Endothelial cell of umbilical vein (primary cell): ENCODE measurements around the gene ARHGAP22. TPM values are rescaled to one million over a fixed set of nuclear protein-coding genes. Genes with fewer than 3 reads are reported as not detected.

Source experiments
- BruUV-seq: library from RNA; stranded (reverse); fragments of 400-500 nt; replicated peaks from 2 replicates; lab custom pipeline; 2021; lab: Mats Ljungman, UMichigan
- CTCF ChIA-PET: fragments of 300-600, 350-600 bp; sonication (Branson Sonifier 250); formaldehyde crosslinking; loops from one replicate; lab custom pipeline; 2021; ENCODE audit warnings: antibody characterized with exemption, inconsistent platforms; lab: Charles Lee
- POLR2A ChIA-PET: fragments of 300-600, 350-600 bp; sonication (Branson Sonifier 250); formaldehyde crosslinking; loops from one replicate; lab custom pipeline; 2021; ENCODE audit warnings: antibody characterized with exemption, inconsistent platforms; lab: Charles Lee
- DNase-seq: peaks from one replicate; pipeline ENCODE4 v3.0.0-alpha.2; 2011; ENCODE audit warnings: low read depth, low spot score
- FAIRE-seq: peaks from 2 replicates; lab custom pipeline; 2011; peaks lifted over from hg19 to GRCh38; lab: Jason Lieb, UNC
- H2AFZ ChIP-seq: 2 replicates; pipeline ENCODE4 v1.6.0; 2012; ENCODE audit warnings: low read depth, low read length, control low read depth, inconsistent platforms
- H3K27ac ChIP-seq: 2 replicates; pipeline ENCODE4 v1.5.1; 2011; ENCODE audit warnings: low read depth, mild to moderate bottlenecking, control low read depth, low read length, moderate library complexity; ENCODE audit not compliant: insufficient read depth
- H3K27me3 ChIP-seq, 2 experiments: 2 replicates each; pipeline versions ENCODE4 v1.6.0 to v1.6.1; 2011; ENCODE audit warnings: low read length in 2 of 2, mixed read lengths in 1 of 2; ENCODE audit not compliant: control insufficient read depth in 2 of 2, insufficient read depth in 2 of 2
- H3K36me3 ChIP-seq, 2 experiments: 2 replicates in 1 of 2; 3 replicates in 1 of 2; pipeline ENCODE4 v1.5.1; 2011; ENCODE audit warnings: low read length in 2 of 2, mild to moderate bottlenecking in 1 of 2, moderate library complexity in 1 of 2; ENCODE audit not compliant: control insufficient read depth in 2 of 2, insufficient read depth in 2 of 2; ENCODE audit errors: extremely low read depth in 1 of 2
- H3K4me1 ChIP-seq: 3 replicates; pipeline ENCODE4 v1.5.1; 2011; ENCODE audit warnings: mild to moderate bottlenecking, low read length; ENCODE audit not compliant: control insufficient read depth, insufficient read depth; ENCODE audit errors: extremely low read depth
- H3K4me2 ChIP-seq: 2 replicates; pipeline ENCODE4 v1.6.1; 2011; ENCODE audit warnings: low read length, control low read depth, mixed read lengths; ENCODE audit not compliant: insufficient read depth
- H3K4me3 ChIP-seq, 3 experiments: fragments of 200-600 bp in 1 of 3; sonication (generic), shearing (Covaris generic) in 1 of 3; replicated peaks in 1 of 3; 2 replicates each; pipeline ENCODE4 v1.5.1; 2011 to 2016; ENCODE audit warnings: control low read depth in 3 of 3, low read length in 3 of 3, mild to moderate bottlenecking in 2 of 3, inconsistent platforms in 1 of 3, low read depth in 1 of 3, moderate library complexity in 1 of 3; ENCODE audit not compliant: insufficient read depth in 1 of 3
- H3K79me2 ChIP-seq: 2 replicates; pipeline ENCODE4 v1.6.0; 2012; ENCODE audit warnings: low read length, inconsistent platforms; ENCODE audit not compliant: control insufficient read depth, insufficient read depth
- H3K9ac ChIP-seq: replicated peaks from 2 replicates; pipeline ENCODE3; 2011; ENCODE audit warnings: low read length, control low read depth; ENCODE audit not compliant: insufficient read depth; ENCODE audit errors: extremely low read depth
- H3K9me1 ChIP-seq: replicated peaks from 3 replicates; pipeline ENCODE4 v1.6.0; 2011; ENCODE audit warnings: mild to moderate bottlenecking, low read length; ENCODE audit not compliant: control insufficient read depth, insufficient read depth; ENCODE audit errors: extremely low read depth
- H3K9me3 ChIP-seq: replicated peaks from 2 replicates; pipeline ENCODE4 v1.5.1; 2012; ENCODE audit warnings: low read length, inconsistent platforms; ENCODE audit not compliant: control insufficient read depth, insufficient read depth
- H4K20me1 ChIP-seq: replicated peaks from 2 replicates; pipeline ENCODE3; 2011; ENCODE audit warnings: mild to moderate bottlenecking, low read length; ENCODE audit not compliant: control insufficient read depth, insufficient read depth; ENCODE audit errors: extremely low read depth
- CTCF ChIP-seq, 2 donors: IDR thresholded peaks; 1 replicate in 1 of 2; 2 replicates in 1 of 2; pipeline ENCODE4 v1.5.1; 2011; ENCODE audit warnings: low read length in 2 of 2, mild to moderate bottlenecking in 2 of 2, moderate library complexity in 2 of 2, control low read depth in 1 of 2, inconsistent platforms in 1 of 2, low read depth in 1 of 2; ENCODE audit not compliant: insufficient read depth in 1 of 2; ENCODE audit errors: extremely low read depth in 1 of 2
- EZH2 ChIP-seq: IDR thresholded peaks from 2 replicates; pipeline ENCODE4 v1.6.1; 2012; ENCODE audit warnings: borderline replicate concordance, low read depth, mild to moderate bottlenecking, moderate library complexity, low read length, inconsistent platforms; ENCODE audit not compliant: severe bottlenecking
- FOS ChIP-seq: IDR thresholded peaks from 2 replicates; pipeline ENCODE4 v1.6.1; 2011; ENCODE audit warnings: mild to moderate bottlenecking, low read length, moderate library complexity, borderline replicate concordance; ENCODE audit not compliant: insufficient read depth
- JUN ChIP-seq: IDR thresholded peaks from 2 replicates; pipeline ENCODE4 v1.6.1; 2011; ENCODE audit warnings: borderline replicate concordance, low read depth; ENCODE audit not compliant: insufficient read length, insufficient read depth
- MAX ChIP-seq: IDR thresholded peaks from 2 replicates; pipeline ENCODE4 v1.6.1; 2011; ENCODE audit not compliant: insufficient read depth, insufficient read length
- MYC ChIP-seq: IDR thresholded peaks from one replicate; pipeline ENCODE4 v1.6.1; 2011; ENCODE audit warnings: mild to moderate bottlenecking, low read depth, low read length
- POLR2AphosphoS5 ChIP-seq: IDR thresholded peaks from 2 replicates; pipeline ENCODE4 v1.6.1; 2012; ENCODE audit warnings: low read depth, mild to moderate bottlenecking, control low read depth, low read length, moderate library complexity; ENCODE audit not compliant: insufficient read depth
- dilution Hi-C: fragments of 300-500 bp; cut with MboI; formaldehyde crosslinking; loops from one replicate; pipeline ENCODE4 v1.15.0; 2019; ENCODE audit warnings: low sequenced_read_pairs; ENCODE audit not compliant: extremely low pct_ligation_motif_present
- intact Hi-C: fragments of 100-400 bp; cut with micrococcal nuclease; formaldehyde crosslinking; loops from one replicate; pipeline ENCODE4 v1.10.0; 2022
- polyA plus RNA-seq, 4 experiments: library from polyadenylated mRNA; depleted of rRNA in 3 of 4; stranded (reverse) in 3 of 4; unstranded in 1 of 4; fragments of >200 nt; gene quantifications; 2 replicates each; pipeline versions ENCODE4 v1.2.1 to v1.2.3, GENCODE V29; 2011 to 2012; ENCODE audit warnings: missing spikeins in 1 of 4
- total RNA-seq: library from RNA; stranded (reverse); gene quantifications from 2 replicates; pipeline ENCODE4 v1.2.3, GENCODE V29; 2021

Gene ARHGAP22
- total and polyA plus RNA-seq, 2 donors (not counting 3 experiments of a cell fraction or from before 2014, with no cell fraction given): 8.6 to 50.3 TPM

GRCh38 chr10:48493083-48493871 is 111.6 kb downstream of the ARHGAP22 start:
- H2AFZ ChIP-seq: no peak overlapping the region
- TF ChIP-seq POLR2AphosphoS5 (no peak), MYC (no peak), FOS (no peak), MAX (no peak), CTCF (IDR thresholded peaks at IDR 0.05; ENCODE audit: extremely low read depth in 1 of 2, insufficient read depth in 1 of 2, low read depth in 1 of 2, low read length in 2 of 2) (no peak), EZH2 (no peak), JUN (no peak)
- CTCF ChIA-PET: interaction anchor here (1.1 to 1.6 kb wide), 2 partner anchors 14 to 49 kb away, joined by 4 read pairs; no protein-coding TSS in a partner anchor

More at GRCh38 chr10:48493083-48493871, 111.6 kb downstream of the ARHGAP22 start:
- no TSS peak for BruUV-seq
- Histone ChIP-seq H3K4me3 (no peak overlapping the region), H3K36me3 (no peaks in the 10 kb centered on the region), H3K9me1 (no peaks in the 10 kb centered on the region), H3K79me2 (peaks cover 34% of the 10 kb centered on the region), H3K4me2 (no peak overlapping the region), H3K27ac (no peak overlapping the region), H4K20me1 (no peaks in the 10 kb centered on the region), H3K9ac (no peak overlapping the region), H3K9me3 (no peaks in the 10 kb centered on the region), H3K27me3 (no peaks in the 10 kb centered on the region), H3K4me1 (peaks cover 11% of the 10 kb centered on the region)
- intact Hi-C loops (no loop called here), dilution Hi-C loops (no loop called here)
- FAIRE-seq: no peak
- POLR2A ChIA-PET: no interaction called here
- no peak for DNase-seq
